H9 (cell line): ENCODE results near the gene MRTFB. TPM values are rescaled to one million over a fixed set of nuclear protein-coding genes. Genes with fewer than 3 reads are reported as not detected.

Source experiments
- DNase-seq: peaks from one replicate; pipeline ENCODE4 v3.0.0-alpha.2; 2017
- H2AFZ ChIP-seq: one replicate; pipeline ENCODE4 v1.6.1; 2013; ENCODE audit warnings: mild to moderate bottlenecking, low read length, control low read depth, moderate library complexity
- H2AK5ac ChIP-seq: 2 replicates; pipeline ENCODE4 v1.6.1; 2013; ENCODE audit warnings: low read length, control low read depth, mixed read lengths; ENCODE audit not compliant: insufficient read length
- H2BK120ac ChIP-seq: one replicate; pipeline ENCODE4 v1.6.1; 2013; ENCODE audit warnings: low read depth, mild to moderate bottlenecking, low read length, control low read depth, inconsistent platforms; ENCODE audit not compliant: poor library complexity, severe bottlenecking
- H2BK12ac ChIP-seq: 2 replicates; pipeline ENCODE4 v1.6.1; 2013; ENCODE audit warnings: low read length, control low read depth, mixed read lengths, low read depth; ENCODE audit not compliant: insufficient read length
- H2BK15ac ChIP-seq: 2 replicates; pipeline ENCODE4 v1.6.1; 2013; ENCODE audit warnings: low read depth, low read length, control low read depth
- H2BK20ac ChIP-seq: one replicate; pipeline ENCODE4 v1.6.1; 2013; ENCODE audit warnings: low read depth, mild to moderate bottlenecking, low read length, control low read depth, inconsistent platforms; ENCODE audit not compliant: poor library complexity, severe bottlenecking
- H2BK5ac ChIP-seq: 2 replicates; pipeline ENCODE4 v1.6.1; 2013; ENCODE audit warnings: low read length, control low read depth, mixed read lengths; ENCODE audit not compliant: insufficient read length
- H3K14ac ChIP-seq: 2 replicates; pipeline ENCODE4 v1.6.1; 2013; ENCODE audit warnings: low read length, control low read depth; ENCODE audit not compliant: insufficient read depth
- H3K18ac ChIP-seq: 2 replicates; pipeline ENCODE4 v1.6.1; 2013; ENCODE audit warnings: low read depth, mild to moderate bottlenecking, mixed read lengths, low read length, control low read depth; ENCODE audit not compliant: insufficient read length
- H3K23ac ChIP-seq: 2 replicates; pipeline ENCODE4 v1.6.1; 2013; ENCODE audit warnings: low read length, control low read depth, mixed read lengths, low read depth; ENCODE audit not compliant: insufficient read length
- H3K23me2 ChIP-seq: 2 replicates; pipeline ENCODE4 v1.6.1; 2013; ENCODE audit warnings: low read depth, mild to moderate bottlenecking, mixed read lengths, low read length, control low read depth; ENCODE audit not compliant: insufficient read length, poor library complexity, severe bottlenecking
- H3K27ac ChIP-seq: 2 replicates; pipeline ENCODE4 v1.5.1; 2013; ENCODE audit warnings: low read length, control low read depth, mixed read lengths, low read depth; ENCODE audit not compliant: insufficient read length
- H3K27me3 ChIP-seq: 2 replicates; pipeline ENCODE4 v1.6.1; 2013; ENCODE audit warnings: low read length, control low read depth, inconsistent platforms; ENCODE audit not compliant: insufficient read depth
- H3K4ac ChIP-seq: 2 replicates; pipeline ENCODE4 v1.6.1; 2013; ENCODE audit warnings: low read depth, mild to moderate bottlenecking, control low read depth, inconsistent platforms, low read length, moderate library complexity
- H3K4me1 ChIP-seq: 2 replicates; pipeline ENCODE4 v1.6.1; 2013; ENCODE audit warnings: low read length, control low read depth, inconsistent platforms; ENCODE audit not compliant: insufficient read depth
- H3K4me2 ChIP-seq: 2 replicates; pipeline ENCODE4 v1.6.1; 2013; ENCODE audit warnings: low read length, control low read depth, mixed read lengths; ENCODE audit not compliant: insufficient read length, insufficient read depth
- H3K56ac ChIP-seq: 2 replicates; pipeline ENCODE4 v1.6.1; 2013; ENCODE audit warnings: low read depth, mild to moderate bottlenecking, mixed read lengths, low read length, control low read depth; ENCODE audit not compliant: insufficient read length
- H3K79me1 ChIP-seq: 2 replicates; pipeline ENCODE4 v1.6.1; 2013; ENCODE audit warnings: low read depth, mild to moderate bottlenecking, moderate library complexity, low read length, control low read depth, inconsistent platforms; ENCODE audit not compliant: insufficient read depth, poor library complexity, severe bottlenecking
- H3K79me2 ChIP-seq: 2 replicates; pipeline ENCODE4 v1.6.1; 2013; ENCODE audit warnings: low read length, control low read depth, inconsistent platforms; ENCODE audit not compliant: insufficient read depth
- H3K9ac ChIP-seq: 2 replicates; pipeline ENCODE4 v1.6.1; 2013; ENCODE audit warnings: low read length, control low read depth, mixed read lengths; ENCODE audit not compliant: insufficient read length; ENCODE audit errors: extremely low read depth
- H3K9me3 ChIP-seq: one replicate; pipeline ENCODE4 v1.6.1; 2013; ENCODE audit warnings: low read depth, low read length, inconsistent platforms; ENCODE audit not compliant: control insufficient read depth
- H3T11ph ChIP-seq: one replicate; pipeline ENCODE4 v1.6.1; 2013; ENCODE audit warnings: mild to moderate bottlenecking, low read length, control low read depth, inconsistent platforms
- H4K20me1 ChIP-seq: one replicate; pipeline ENCODE4 v1.6.1; 2013; ENCODE audit not compliant: control insufficient read depth, insufficient read length, insufficient read depth
- H4K5ac ChIP-seq: 2 replicates; pipeline ENCODE4 v1.6.1; 2013; ENCODE audit warnings: low read depth, mild to moderate bottlenecking, mixed read lengths, low read length, control low read depth; ENCODE audit not compliant: insufficient read length
- H4K8ac ChIP-seq: replicated peaks from 2 replicates; pipeline ENCODE4 v1.6.1; 2013; ENCODE audit warnings: low read length, control low read depth, mixed read lengths, low read depth; ENCODE audit not compliant: insufficient read length
- H4K91ac ChIP-seq: 2 replicates; pipeline ENCODE4 v1.6.1; 2013; ENCODE audit warnings: low read depth, mild to moderate bottlenecking, moderate library complexity, mixed read lengths, low read length, control low read depth; ENCODE audit not compliant: insufficient read length
- H3K27ac Mint-ChIP-seq, 3 experiments: 2 replicates in 2 of 3; 3 replicates in 1 of 3; pipeline ENCODE4 v1.8.0; 2020 to 2021; ENCODE audit warnings: mixed read lengths in 3 of 3, mild to moderate bottlenecking in 1 of 3, moderate library complexity in 1 of 3
- H3K27me3 Mint-ChIP-seq: 2 replicates; pipeline ENCODE4 v1.8.0; 2021; ENCODE audit warnings: low read depth, mild to moderate bottlenecking, moderate library complexity, mixed read lengths
- H3K36me3 Mint-ChIP-seq, 3 experiments: 2 replicates in 2 of 3; 3 replicates in 1 of 3; pipeline ENCODE4 v1.8.0; 2020 to 2021; ENCODE audit warnings: low read depth in 3 of 3, mixed read lengths in 3 of 3; ENCODE audit not compliant: insufficient read depth in 1 of 3
- H3K4me1 Mint-ChIP-seq, 2 experiments: 2 replicates each; pipeline ENCODE4 v1.8.0; 2020; ENCODE audit warnings: mixed read lengths in 2 of 2
- H3K4me3 Mint-ChIP-seq, 2 experiments: 2 replicates in 1 of 2; 3 replicates in 1 of 2; pipeline ENCODE4 v1.8.0; 2020 to 2021; ENCODE audit warnings: mild to moderate bottlenecking in 2 of 2, mixed read lengths in 2 of 2, moderate library complexity in 1 of 2
- H3K9me3 Mint-ChIP-seq, 2 experiments: 2 replicates in 1 of 2; 3 replicates in 1 of 2; pipeline ENCODE4 v1.8.0; 2020; ENCODE audit warnings: mild to moderate bottlenecking in 2 of 2, mixed read lengths in 2 of 2, moderate library complexity in 1 of 2
- CTCF ChIP-seq: fragments of 200-600 bp; sonication (generic); conservative IDR thresholded peaks from 3 replicates; pipeline ENCODE4 v1.8.0; 2021; ENCODE audit warnings: antibody characterized with exemption, mild to moderate bottlenecking
- WGBS: extraction: QIAGEN DNeasy Blood & Tissue Kit; methylation state at CpG from one replicate; pipeline ENCODE4 v1.1.7; 2013; ENCODE audit warnings: missing lambda C conversion rate, low lambda C conversion rate, mixed read lengths; ENCODE audit not compliant: insufficient read length; ENCODE audit errors: extremely low coverage; 5-methylcytosine and 5-hydroxymethylcytosine counted together
- total RNA-seq: library from RNA; stranded (reverse); gene quantifications from 2 replicates; pipeline ENCODE4 v1.2.1, GENCODE V29; 2021

The MRTFB gene
- total RNA-seq, 1 experiment from 2014 or later, result 29.9 TPM

DNA sequence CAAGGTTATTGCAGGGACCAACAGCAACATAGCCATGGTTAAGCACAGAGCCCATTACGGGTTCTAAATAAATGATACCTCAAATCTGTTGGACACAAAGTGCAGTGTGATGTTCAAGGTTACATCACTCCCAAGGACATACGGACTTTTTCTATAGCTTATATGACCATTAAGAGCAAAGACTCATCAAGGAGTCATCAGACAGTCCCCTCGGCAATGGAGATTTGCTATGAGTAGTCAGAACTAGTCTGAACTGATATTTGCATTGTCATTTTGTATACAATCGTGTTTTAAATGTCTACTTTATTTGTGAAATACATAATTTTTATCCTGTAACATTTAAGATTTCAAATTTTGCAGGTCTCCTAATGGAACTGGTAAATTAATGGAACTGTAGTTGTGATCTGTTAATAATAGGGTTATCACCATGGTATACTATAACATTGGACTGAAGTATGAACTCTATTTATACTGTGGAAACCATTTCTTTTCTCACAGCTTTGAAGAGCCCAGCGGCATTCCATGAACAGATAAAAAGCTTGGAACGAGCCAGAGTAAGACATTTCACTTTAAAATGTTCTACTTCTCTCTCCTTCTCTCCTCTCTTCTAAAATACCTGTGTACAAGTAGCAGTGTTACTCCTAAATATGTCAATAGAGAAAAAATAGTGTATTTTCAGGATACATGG is 140.9 kb downstream of the MRTFB start:
- Histone ChIP-seq H2AK5ac (no peak overlapping the region), H3K79me2 (no peaks in the 10 kb centered on the region), H2BK12ac (no peak overlapping the region), H3K23ac (no peak overlapping the region), H3K4ac (no peak overlapping the region), H3K4me1 (no peaks in the 10 kb centered on the region), H2BK120ac (no peak overlapping the region), H2BK20ac (no peak overlapping the region), H4K8ac (no peak overlapping the region), H2BK15ac (no peak overlapping the region), H2BK5ac (no peak overlapping the region), H3T11ph (no peak overlapping the region), H3K56ac (no peak overlapping the region), H3K4me2 (no peak overlapping the region), H3K79me1 (peaks cover 2% of the 10 kb centered on the region), H3K18ac (no peak overlapping the region), H2AFZ (no peak overlapping the region), H3K27ac (no peak overlapping the region), H4K20me1 (no peaks in the 10 kb centered on the region), H3K9me3 (no peaks in the 10 kb centered on the region), H3K23me2 (no peaks in the 10 kb centered on the region), H3K9ac (no peak overlapping the region), H3K27me3 (no peaks in the 10 kb centered on the region; the same call in 1 of the 2 replicates), H3K14ac (no peak overlapping the region), H4K5ac (no peak overlapping the region), H4K91ac (no peak overlapping the region)
- no peaks in the 10 kb centered on the region for H3K27me3 Mint-ChIP-seq
- peaks cover 4 to 17% (median 14%) of the 10 kb centered on the region in 3 experiments; a peak in 6 of 7 replicates for H3K36me3 Mint-ChIP-seq
- TF ChIP-seq CTCF, result no peak
- H3K4me3 Mint-ChIP-seq, result no peak overlapping the region
- WGBS, result no CpG with 5 or more reads among the region's 6 CpGs
- H3K9me3 Mint-ChIP-seq, result no peaks in the 10 kb centered on the region
- no peak for DNase-seq
- H3K4me1 Mint-ChIP-seq, result no peaks in the 10 kb centered on the region
- H3K27ac Mint-ChIP-seq, result no peak overlapping the region
